Measurements from ENCODE around the gene PTPRU. TPM values are rescaled to one million over a fixed set of nuclear protein-coding genes. Genes with fewer than 3 reads are reported as not detected.

PTPRU gene
- total RNA-seq, 1 experiment from 2014 or later = 0.72 TPM

DNA sequence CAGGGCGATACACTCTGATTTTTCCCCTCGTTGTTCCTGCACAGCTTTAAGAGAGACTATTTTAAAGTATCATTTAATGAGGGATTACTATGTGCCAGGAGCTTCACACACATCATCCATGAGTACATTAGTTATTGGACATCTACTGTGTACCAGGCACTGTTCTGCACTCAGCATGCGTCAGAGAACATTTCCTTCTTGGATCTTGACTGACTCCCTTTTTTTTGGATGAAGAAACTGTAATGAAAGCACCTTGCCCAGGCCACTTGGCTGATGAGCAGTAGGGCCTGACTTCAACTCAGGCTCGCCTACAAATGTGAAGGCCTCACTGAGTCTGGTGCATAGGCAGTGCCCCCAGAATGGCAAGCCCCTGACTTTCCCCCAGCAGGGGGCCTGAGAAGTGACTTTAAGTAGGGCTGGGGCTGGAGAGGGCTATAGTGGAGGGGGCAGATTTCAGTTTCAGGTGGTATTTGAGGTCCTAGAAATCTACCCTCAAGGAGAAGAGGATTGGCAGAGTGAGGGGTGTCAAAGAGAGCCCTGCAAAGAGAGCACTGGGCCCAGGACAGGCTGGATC, 50.0 kb downstream of the PTPRU start:
- TF ChIP-seq, protein P1, sequence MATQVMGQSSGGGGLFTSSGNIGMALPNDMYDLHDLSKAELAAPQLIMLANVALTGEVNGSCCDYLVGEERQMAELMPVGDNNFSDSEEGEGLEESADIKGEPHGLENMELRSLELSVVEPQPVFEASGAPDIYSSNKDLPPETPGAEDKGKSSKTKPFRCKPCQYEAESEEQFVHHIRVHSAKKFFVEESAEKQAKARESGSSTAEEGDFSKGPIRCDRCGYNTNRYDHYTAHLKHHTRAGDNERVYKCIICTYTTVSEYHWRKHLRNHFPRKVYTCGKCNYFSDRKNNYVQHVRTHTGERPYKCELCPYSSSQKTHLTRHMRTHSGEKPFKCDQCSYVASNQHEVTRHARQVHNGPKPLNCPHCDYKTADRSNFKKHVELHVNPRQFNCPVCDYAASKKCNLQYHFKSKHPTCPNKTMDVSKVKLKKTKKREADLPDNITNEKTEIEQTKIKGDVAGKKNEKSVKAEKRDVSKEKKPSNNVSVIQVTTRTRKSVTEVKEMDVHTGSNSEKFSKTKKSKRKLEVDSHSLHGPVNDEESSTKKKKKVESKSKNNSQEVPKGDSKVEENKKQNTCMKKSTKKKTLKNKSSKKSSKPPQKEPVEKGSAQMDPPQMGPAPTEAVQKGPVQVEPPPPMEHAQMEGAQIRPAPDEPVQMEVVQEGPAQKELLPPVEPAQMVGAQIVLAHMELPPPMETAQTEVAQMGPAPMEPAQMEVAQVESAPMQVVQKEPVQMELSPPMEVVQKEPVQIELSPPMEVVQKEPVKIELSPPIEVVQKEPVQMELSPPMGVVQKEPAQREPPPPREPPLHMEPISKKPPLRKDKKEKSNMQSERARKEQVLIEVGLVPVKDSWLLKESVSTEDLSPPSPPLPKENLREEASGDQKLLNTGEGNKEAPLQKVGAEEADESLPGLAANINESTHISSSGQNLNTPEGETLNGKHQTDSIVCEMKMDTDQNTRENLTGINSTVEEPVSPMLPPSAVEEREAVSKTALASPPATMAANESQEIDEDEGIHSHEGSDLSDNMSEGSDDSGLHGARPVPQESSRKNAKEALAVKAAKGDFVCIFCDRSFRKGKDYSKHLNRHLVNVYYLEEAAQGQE (IDR thresholded peaks at IDR 0.05; ENCODE audit: insufficient read depth in 1 of 2, low read depth in 2 of 2, low read length in 1 of 2) = no peak
- TF ChIP-seq TCF7L2 (IDR thresholded peaks at IDR 0.05; ENCODE audit: low read depth, low read length) (no peak), POLR2AphosphoS5 (IDR thresholded peaks at IDR 0.05; ENCODE audit: low read depth, low read length) (no peak)
- Histone ChIP-seq H3K4me3 (ENCODE audit: low read depth in 2 of 2, low read length in 2 of 2) (no peak overlapping the region), H3K9me3 (ENCODE audit: control insufficient read depth, insufficient read depth, low read depth, low read length) (no peaks in the 10 kb centered on the region), H3K36me3 (ENCODE audit: control insufficient read depth, insufficient read depth, low read length) (no peaks in the 10 kb centered on the region), H3K27ac (ENCODE audit: low read length) (no peak overlapping the region), H3K27me3 (ENCODE audit: control insufficient read depth, insufficient read depth, low read length) (no peaks in the 10 kb centered on the region), H3K4me1 (ENCODE audit: control insufficient read depth, insufficient read depth, low read length) (no peaks in the 10 kb centered on the region)
- intact Hi-C loops (cut with micrococcal nuclease; ENCODE audit: unreplicated experiment) = no loop called here
- BruUV-seq (replicated peaks) = no TSS peak
- CTCF ChIA-PET = no interaction called here
- POLR2A ChIA-PET = no interaction called here
- ATAC-seq (no peak), DNase-seq (ENCODE audit: low read depth, low spot score) (no peak)
- in situ Hi-C loops (cut with HindIII; ENCODE audit: low pct_unique_long_range_greater_than_20kb, low sequenced_read_pairs) = no loop called here

DNA sequence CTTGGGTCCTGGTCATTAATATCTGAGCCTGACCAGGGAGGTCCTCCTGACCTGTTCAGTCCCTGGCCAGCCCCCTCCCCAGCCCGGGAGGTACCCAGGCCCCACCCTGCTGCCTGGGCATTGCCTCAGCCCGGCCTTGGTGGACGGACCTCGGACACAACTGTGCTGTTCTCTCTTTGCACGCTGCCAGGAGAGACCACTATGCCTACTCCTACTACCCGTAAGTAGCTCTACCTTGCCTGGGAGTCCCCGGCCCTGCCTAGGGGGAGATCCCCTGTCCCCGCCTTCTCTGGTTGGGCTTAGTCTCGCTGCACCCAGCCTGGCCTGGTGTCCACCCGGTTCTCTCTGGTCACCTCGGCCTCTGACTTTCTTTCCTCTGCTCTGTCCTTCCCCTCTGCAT, 53.2 kb downstream of the PTPRU start:
- CTCF ChIA-PET = no interaction called here
- Histone ChIP-seq H3K36me3 (ENCODE audit: control insufficient read depth, insufficient read depth, low read length) (no peaks in the 10 kb centered on the region), H3K4me1 (ENCODE audit: control insufficient read depth, insufficient read depth, low read length) (no peaks in the 10 kb centered on the region), H3K27me3 (ENCODE audit: control insufficient read depth, insufficient read depth, low read length) (no peaks in the 10 kb centered on the region), H3K27ac (ENCODE audit: low read length) (no peak overlapping the region), H3K4me3 (ENCODE audit: low read depth in 2 of 2, low read length in 2 of 2) (no peak overlapping the region), H3K9me3 (ENCODE audit: control insufficient read depth, insufficient read depth, low read depth, low read length) (no peaks in the 10 kb centered on the region)
- no peak for TF ChIP-seq POLR2AphosphoS5 (IDR thresholded peaks at IDR 0.05; ENCODE audit: low read depth, low read length)
- TF ChIP-seq SIN3A (IDR thresholded peaks at IDR 0.05; ENCODE audit: borderline replicate concordance, insufficient read depth, low read depth, low read length) = no peak
- TF ChIP-seq, protein P2, sequence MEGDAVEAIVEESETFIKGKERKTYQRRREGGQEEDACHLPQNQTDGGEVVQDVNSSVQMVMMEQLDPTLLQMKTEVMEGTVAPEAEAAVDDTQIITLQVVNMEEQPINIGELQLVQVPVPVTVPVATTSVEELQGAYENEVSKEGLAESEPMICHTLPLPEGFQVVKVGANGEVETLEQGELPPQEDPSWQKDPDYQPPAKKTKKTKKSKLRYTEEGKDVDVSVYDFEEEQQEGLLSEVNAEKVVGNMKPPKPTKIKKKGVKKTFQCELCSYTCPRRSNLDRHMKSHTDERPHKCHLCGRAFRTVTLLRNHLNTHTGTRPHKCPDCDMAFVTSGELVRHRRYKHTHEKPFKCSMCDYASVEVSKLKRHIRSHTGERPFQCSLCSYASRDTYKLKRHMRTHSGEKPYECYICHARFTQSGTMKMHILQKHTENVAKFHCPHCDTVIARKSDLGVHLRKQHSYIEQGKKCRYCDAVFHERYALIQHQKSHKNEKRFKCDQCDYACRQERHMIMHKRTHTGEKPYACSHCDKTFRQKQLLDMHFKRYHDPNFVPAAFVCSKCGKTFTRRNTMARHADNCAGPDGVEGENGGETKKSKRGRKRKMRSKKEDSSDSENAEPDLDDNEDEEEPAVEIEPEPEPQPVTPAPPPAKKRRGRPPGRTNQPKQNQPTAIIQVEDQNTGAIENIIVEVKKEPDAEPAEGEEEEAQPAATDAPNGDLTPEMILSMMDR (IDR thresholded peaks at IDR 0.05) = no peak
- TF ChIP-seq TCF7L2 (IDR thresholded peaks at IDR 0.05; ENCODE audit: low read depth, low read length) = no peak
- TF ChIP-seq, protein P1 (IDR thresholded peaks at IDR 0.05; ENCODE audit: insufficient read depth in 1 of 2, low read depth in 2 of 2, low read length in 1 of 2) = no peak
- POLR2A ChIA-PET = interaction anchor here (0.6 kb wide), 1 partner anchor 320 kb away, joined by 5 read pairs; no protein-coding TSS in a partner anchor
- intact Hi-C loops (cut with micrococcal nuclease; ENCODE audit: unreplicated experiment) = no loop called here
- DNase-seq (ENCODE audit: low read depth, low spot score) = no peak
- no peak for ATAC-seq
- in situ Hi-C loops (cut with HindIII; ENCODE audit: low pct_unique_long_range_greater_than_20kb, low sequenced_read_pairs) = no loop called here
- no TSS peak for BruUV-seq (replicated peaks)
